Upper lobe of left lung (tissue), 4 donors: ENCODE data around the gene CCDC90B.

ENCODE experiments used
- CTCF ChIP-seq, 6 experiments: fragments of 450-650 bp in 4 of 6; fragments of 200-600 bp in 2 of 6; sonication (generic) in 2 of 6; IDR thresholded peaks; one replicate each; pipeline ENCODE4 v1.5.1; 2016 to 2019; ENCODE audit warnings: antibody characterized with exemption in 6 of 6
- EP300 ChIP-seq, 4 donors: sonication (generic); formaldehyde crosslinking; IDR thresholded peaks; one replicate each; pipeline ENCODE4 v1.5.1; 2017; ENCODE audit warnings: antibody characterized with exemption in 4 of 4, control low read depth in 2 of 4
- POLR2A ChIP-seq, 4 donors: fragments of 450-650 bp; IDR thresholded peaks; one replicate each; pipeline ENCODE4 v1.5.1; 2016 to 2017; ENCODE audit warnings: antibody characterized with exemption in 4 of 4, mild to moderate bottlenecking in 2 of 4

GRCh38 chr11:83238111-83238510, 48.1 kb downstream of the CCDC90B start:
- TF ChIP-seq POLR2A (IDR thresholded peaks at IDR 0.05) (no peak), CTCF (IDR thresholded peaks at IDR 0.05) (no peak), EP300 (IDR thresholded peaks at IDR 0.05) (no peak)
